Measurements from ENCODE around the gene CHMP6.

Gene CHMP6

GRCh38 chr17:80991645-80992076 is at the start of gene CHMP6:
CHMP6 (plus strand) TSS chr17:80991841; CDS start chr17:80991919, 78 bp downstream.
- no peak for DNase-seq (ENCODE audit: low read depth)

DNA sequence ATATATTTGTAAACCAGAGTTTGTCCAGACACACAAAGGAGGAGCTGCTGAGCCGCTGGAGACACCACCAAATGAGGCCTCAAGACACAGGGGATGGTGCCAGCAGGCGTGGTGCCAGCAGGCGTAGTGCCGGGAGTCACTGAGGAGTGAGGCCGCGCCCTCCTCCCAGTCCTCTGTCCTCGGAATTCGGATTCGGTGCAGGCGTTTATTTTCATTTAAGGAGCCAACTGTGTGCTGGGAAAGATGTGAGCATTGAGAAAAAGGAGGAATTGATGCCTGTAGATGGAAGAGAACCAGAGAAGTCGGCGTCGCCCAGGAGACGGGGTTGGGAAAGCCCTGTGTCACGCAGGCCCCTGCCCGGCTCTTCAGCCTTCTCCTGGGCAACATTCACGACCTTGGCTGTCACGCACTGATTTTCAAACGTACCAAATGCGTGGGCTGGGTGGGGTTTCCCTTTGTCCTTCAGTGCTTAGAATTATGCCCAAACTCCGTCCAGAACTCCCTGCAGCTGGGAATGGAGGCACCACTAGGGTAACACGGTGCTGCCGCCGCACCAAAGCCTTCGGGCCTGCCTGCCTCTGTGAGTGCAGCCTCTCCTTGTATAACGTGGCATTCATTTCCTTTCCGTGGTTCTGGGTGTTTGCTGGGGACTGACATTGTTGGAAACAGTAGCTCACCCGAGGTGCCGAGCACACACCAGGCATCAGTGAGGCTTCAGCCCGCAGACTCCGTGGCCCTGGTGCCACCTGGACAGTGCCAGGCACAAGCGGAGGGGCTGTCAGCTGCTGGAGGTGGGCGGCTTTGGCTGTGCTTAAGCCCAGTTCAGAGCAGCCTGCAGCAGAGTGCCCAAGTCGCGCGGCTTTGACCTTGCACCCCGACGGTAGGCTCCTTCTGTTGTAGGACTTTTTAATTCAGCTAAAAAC is 49.0 kb upstream of the CHMP6 start:
- DNase-seq (ENCODE audit: low read depth), result no peak

DNA sequence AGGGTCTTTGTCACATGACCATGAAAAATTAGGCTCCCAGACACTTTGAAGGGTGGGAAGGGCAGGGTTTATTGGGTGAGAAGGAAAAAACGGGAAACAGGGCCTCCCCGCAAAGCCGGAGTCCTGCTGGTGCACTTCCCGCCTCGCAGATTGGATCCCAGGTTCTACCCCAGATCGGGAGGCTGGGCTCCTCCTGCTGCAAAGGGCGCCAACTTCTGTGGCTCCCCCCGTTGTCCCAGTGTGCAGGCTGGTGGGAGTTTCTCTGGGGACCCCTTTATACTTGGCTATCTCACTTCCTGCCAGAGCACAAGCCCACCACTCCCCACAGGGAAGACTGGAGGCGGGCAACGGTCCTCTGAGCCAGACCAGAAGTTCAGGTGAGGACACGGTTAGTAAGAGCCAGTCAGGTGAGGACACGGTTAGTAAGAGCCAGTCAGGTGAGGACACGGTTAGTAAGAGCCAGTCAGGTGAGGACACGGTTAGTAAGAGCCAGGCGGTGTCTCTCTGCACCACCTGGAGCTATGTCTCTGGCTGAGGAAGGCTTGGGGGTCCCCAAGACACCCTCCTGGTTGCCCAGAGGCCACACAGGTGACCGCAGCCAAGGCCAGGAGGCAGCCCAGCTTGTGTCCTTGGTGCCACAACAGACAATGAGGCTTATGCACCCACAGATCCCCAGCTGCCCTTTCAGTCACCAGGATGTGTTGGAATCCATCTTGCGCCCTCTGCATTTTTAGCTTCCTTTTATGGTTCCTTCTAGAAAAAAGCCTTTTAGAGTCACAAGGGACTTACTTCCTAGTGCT is 48.1 kb upstream of the CHMP6 start:
- no peak for DNase-seq (ENCODE audit: low read depth)

- no peak for DNase-seq (ENCODE audit: low read depth)
Observed at GRCh38 chr17:80944326-80944725, 47.3 kb upstream of the CHMP6 start.

- no peak for DNase-seq (ENCODE audit: low read depth)
Observed at GRCh38 chr17:80945736-80946135, 45.9 kb upstream of the CHMP6 start.

GRCh38 chr17:80946449-80946848 is 45.2 kb upstream of the CHMP6 start:
- DNase-seq (ENCODE audit: low read depth), result no peak

GRCh38 chr17:80947200-80947940 is 44.3 kb upstream of the CHMP6 start:
- no peak for DNase-seq (ENCODE audit: low read depth)

GRCh38 chr17:80948019-80948975 is 43.3 kb upstream of the CHMP6 start:
- no peak for DNase-seq (ENCODE audit: low read depth)

DNA sequence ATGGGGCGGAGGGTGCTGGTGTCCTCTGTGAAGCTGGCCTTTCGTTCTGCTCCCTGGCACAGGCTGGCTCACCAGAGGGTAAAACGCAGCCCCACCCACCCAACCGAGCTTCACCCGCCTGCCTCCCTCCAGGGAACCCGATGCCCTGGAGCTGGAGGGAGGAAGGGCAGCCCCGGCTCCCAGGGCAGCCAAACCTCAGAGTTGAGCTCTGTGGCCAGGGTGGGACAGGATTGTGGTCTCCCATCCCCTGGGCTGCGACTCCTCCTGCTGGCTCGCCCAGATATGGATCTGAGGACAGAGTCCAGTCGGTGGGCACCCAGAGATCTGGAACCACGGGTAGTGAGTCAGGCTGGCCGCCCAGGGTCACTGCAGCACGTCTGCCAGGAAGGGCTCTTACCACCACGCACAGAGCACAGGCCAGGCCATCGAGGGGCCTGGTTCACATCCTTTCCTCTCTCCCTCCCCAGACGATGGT is 42.6 kb upstream of the CHMP6 start:
- DNase-seq (ENCODE audit: low read depth), result no peak

DNA sequence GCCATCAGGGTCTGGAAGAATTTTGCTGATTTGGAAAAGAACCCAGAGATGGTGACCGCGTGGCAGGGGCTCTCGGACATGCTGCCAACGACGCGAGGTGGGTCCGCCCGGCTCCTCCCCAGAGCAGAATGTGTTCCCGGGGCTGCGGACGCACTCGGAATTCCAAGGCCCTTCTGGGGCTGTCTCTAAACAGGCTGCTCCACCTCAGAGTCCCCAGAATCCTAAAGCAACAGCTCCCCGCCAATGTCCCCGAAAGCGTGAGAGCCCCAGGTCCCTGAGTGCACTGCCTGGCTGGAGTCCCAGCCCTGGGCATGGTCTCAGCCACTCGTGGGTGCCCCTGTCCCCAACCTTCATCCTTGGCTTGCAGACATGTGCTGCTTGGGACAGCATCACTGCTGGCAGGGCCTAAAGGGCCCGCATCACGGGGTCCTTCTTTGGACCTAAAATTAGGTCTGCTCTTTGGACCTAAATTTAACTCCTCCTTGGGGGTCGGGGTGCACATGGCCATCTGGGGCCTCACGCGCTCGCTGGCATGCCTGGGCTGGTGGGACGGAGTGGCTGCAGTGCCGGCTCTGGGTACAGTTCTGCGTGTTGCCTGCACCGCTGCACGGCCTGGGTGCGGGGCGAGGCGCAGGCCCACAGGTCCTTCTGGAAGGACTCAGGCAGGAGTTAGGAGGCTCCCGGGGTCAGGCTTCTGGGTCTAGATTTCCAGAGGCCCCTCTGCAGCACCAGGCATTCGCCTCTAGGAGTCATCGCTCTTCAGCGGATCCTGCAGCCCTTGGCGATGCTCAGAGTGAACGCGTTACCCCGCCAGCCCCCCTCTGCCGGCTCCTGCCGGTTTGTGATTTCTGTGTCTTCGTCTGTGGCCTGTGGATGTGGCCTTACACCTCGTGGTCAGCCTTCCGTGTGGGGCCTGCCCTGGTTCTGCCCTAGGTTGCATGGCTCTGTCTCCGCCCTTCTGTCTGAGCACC is 41.9 kb upstream of the CHMP6 start:
- no peak for DNase-seq (ENCODE audit: low read depth)

DNA sequence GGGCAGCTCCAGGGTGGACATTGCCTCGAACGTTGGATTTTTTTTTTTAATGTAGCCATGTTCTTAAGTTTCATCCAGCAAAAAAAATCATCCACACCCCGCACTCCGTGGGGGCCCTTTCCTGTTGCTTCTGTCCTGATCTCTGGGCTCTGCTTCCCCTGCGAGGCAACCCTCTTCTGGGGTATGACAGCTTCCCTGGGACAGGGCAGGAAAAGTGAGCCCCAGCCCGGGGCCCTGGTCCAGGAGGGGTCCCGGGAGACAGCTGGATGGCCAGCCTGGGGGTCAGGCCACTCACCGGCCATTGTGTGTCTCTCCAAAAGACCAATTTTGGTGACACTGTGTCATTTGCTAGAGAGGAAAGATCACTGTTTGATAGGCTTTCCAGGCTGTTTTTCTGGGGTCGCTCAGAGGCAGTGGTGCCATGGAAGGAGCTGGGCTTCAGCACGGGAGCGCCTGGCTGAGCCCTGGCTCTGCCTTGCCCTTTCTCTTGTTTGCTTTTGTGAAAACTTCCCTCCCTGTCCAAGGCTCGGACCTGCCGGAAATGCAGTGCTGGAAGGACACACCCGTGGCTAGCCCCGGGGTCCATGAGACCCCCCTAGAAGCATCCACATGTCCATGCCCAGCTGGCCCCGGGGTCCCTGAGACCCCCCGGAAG is 41.0 kb upstream of the CHMP6 start:
- no peak for DNase-seq (ENCODE audit: low read depth)

DNA sequence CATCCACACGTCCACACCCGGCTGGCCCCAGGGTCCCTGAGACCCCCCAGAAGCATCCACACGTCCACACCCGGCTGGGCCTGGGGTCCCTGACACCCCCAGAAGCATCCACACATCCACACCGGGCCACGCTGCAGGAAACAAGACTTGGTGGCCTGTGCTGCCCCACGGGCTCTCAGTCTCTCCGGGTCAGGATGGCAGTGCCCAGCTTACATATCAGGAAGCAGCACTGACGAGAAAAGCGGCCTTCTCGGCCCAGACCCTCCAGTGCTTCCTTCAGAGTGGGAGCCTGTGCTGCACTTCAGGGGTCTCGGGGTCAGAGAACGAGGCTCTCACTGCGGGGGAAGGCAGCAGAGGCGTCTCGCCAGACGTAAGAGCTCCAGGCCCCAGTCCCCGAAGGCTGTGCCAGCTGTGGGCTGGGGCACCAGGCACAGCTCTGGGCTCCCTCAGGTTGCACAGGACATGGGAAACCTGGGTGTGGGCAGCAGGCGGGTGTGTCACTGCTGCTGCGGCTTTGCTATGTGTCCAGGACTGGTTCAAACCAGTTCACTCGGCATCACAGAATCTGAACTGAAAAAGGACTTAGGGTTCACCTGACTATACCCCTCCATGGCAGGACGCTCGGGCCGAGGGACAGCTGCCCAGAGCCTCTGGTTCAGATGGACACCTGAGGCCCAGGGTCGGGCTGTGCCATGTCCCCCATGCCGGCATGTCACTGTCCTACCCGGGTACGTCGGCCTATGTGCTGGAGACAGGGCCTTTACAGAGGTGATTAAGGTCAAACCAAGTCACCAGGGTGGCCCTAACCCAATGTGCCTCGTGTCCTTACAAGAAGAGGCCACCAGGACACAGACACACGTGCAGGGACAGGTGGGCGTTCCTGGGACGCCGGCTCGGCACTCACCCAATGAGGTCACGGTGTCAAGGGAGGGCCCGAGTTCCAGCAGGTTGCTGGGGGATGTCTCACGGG is 40.2 kb upstream of the CHMP6 start:
- no peak for DNase-seq (ENCODE audit: low read depth)

GRCh38 chr17:80952291-80952690 is 39.4 kb upstream of the CHMP6 start:
- no peak for DNase-seq (ENCODE audit: low read depth)

DNA sequence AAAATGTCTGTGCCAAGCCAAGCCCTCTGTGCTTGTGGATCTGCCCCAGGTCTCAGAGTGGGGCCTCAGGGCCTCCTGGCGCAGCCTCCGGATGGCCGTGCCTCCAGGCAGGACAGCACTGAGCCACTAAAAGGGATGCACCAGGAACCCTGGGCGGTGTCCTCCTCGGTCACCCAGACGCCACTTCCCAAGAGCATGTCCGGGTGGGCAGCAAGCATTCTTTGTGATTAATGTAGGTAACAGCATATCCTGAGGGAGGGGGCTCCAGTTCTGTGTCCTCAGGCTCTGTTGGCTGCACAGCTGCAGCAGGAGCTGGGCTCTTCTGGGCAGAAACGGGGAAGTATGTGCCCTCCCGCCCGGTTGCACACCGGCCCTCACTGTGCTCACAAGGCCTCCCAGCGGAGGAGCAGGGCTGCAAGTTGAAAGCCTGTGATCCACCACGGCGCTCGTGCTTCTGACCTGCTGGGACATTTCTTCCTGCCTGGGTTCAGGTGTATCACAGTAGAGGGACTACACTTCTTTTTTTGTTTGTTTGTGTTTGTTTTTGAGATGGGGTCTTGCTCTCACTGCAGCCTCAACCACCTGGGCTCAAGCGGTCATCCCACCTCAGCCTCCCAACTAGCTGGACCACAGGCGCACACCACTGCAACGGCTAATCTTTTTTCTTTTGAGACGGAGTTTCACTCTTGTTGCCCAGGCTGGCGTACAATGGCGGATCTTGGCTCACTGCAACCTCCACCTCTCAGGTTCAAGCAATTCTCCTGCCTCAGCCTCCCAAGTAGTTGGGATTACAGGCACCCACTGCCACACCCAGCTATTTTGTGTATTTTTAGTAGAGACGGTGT is 37.9 kb upstream of the CHMP6 start:
- no peak for DNase-seq (ENCODE audit: low read depth)

DNA sequence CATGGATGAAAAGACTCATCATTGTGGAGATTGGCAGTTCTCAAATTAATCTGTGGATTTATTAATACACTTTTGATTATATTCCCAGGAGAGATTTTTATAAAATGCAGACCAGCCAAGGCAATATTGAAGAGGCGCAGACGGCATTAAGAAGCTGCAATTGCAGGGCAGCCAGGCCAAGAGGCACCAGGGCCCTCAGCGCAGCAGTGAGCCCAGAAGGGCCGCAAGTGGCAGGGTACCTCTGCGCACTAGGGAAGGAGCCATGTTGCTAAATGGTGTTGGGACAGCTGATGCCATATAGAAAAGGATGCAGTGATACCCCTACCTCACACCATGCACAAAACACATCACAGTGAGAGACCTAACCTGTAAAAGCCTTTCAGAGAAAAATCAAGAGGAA is 36.6 kb upstream of the CHMP6 start:
- DNase-seq (ENCODE audit: low read depth), result no peak

- DNase-seq (ENCODE audit: low read depth), result no peak
Observed at GRCh38 chr17:80955671-80956280, 35.9 kb upstream of the CHMP6 start.
